MM.1S (cell line): ENCODE data around the gene OSBP2.

Experiments
- EZH2phosphoT487 ChIP-seq: fragments of 300-600 bp; sonication (generic); IDR thresholded peaks from 2 replicates; pipeline ENCODE4 v1.6.1; 2018; ENCODE audit warnings: antibody characterized with exemption, low read length
- TF ChIP-seq, protein P1 (sequence below): fragments of 300-600 bp; sonication (generic); IDR thresholded peaks from 2 replicates; pipeline ENCODE4 v1.5.1; 2016; ENCODE audit warnings: antibody characterized with exemption, low read length, mixed read lengths

DNA sequence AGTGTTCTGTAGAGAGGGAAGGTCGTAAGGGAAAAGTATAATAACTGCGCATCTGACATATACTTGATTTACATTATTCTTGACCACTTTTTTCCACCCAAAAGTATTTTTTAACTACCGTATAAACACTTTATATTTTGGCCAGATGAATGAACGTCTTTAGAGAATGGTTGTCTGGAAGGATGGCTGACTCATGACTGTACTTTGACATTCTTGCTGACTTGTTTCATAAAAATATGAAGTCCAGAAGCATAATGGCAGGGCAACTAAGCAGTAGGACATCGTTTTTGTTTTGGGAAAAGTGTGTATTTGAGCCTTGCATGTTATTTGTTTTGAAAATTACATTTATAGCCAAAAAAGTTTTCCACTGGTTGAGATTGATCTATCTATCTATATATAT is 110.0 kb downstream of the OSBP2 start:
- TF ChIP-seq, protein P1, sequence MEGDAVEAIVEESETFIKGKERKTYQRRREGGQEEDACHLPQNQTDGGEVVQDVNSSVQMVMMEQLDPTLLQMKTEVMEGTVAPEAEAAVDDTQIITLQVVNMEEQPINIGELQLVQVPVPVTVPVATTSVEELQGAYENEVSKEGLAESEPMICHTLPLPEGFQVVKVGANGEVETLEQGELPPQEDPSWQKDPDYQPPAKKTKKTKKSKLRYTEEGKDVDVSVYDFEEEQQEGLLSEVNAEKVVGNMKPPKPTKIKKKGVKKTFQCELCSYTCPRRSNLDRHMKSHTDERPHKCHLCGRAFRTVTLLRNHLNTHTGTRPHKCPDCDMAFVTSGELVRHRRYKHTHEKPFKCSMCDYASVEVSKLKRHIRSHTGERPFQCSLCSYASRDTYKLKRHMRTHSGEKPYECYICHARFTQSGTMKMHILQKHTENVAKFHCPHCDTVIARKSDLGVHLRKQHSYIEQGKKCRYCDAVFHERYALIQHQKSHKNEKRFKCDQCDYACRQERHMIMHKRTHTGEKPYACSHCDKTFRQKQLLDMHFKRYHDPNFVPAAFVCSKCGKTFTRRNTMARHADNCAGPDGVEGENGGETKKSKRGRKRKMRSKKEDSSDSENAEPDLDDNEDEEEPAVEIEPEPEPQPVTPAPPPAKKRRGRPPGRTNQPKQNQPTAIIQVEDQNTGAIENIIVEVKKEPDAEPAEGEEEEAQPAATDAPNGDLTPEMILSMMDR, result no peak
- no peak for TF ChIP-seq EZH2phosphoT487
